GM21723 (cell line): ENCODE data around the gene RIPPLY1.

ENCODE experiments used
- ATAC-seq: cut with Tn5 transposase; IDR thresholded peaks from one replicate; pipeline ENCODE4 v1.9.1; 2021; ENCODE audit warnings: mild to moderate bottlenecking, moderate library complexity; ENCODE audit not compliant: unreplicated experiment

The RIPPLY1 gene

DNA sequence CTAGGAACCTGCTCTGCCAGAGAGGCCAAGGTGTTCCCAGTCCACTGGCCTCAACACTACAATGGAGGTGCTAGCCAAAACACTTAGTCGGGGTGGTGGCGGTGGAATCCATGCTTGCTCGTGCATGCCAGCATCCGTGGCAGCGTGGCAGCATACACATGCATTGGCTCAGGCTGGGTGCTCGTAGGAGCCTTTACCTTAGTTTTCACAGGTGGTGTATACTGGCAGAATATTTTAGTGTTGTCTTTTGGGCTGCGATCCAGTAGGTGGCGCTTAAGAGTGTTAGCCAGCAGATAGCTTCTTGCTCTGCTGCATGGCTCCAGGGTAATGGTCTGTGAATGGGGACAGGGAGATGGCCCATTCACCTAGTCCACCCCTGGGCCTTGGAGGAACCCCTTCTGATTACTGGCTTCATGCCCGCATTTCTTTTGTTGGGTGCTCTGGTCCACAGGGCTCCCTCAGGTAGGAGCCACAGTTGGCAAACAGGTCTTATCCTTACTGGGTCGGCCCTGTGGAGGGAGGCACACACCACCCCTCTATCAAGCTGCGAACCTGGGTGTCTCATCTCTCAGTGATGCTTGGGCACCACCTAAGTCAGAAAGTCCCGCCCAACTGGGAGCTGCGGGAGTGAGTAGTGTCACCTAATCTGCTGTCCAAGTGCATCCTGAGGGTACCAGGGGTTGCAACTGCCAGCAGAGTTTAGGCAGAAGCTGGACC, 40.0 kb downstream of the RIPPLY1 start:
- peak; percentile 88 for ATAC-seq
